ENCODE results near the gene PRIMPOL. TPM values are rescaled to one million over a fixed set of nuclear protein-coding genes. Genes with fewer than 3 reads are reported as not detected.
"Not testable (repeated sequence)": the region's sequence is repeated elsewhere in the genome, so short reads cannot be mapped to it uniquely, and the experiment has no call there.

PRIMPOL gene
- total RNA-seq, 1 experiment from 2014 or later = 20.1 TPM

- DNase-seq (ENCODE audit: low read depth, low spot score) = no peak
- in situ Hi-C loops (cut with HindIII; ENCODE audit: low pct_unique_long_range_greater_than_20kb, low sequenced_read_pairs) = no loop called here
Measured at GRCh38 chr4:184655889-184656869, 6.6 kb downstream of the PRIMPOL start.

GRCh38 chr4:184657144-184657543 is 7.6 kb downstream of the PRIMPOL start:
- no peak for DNase-seq (ENCODE audit: low read depth, low spot score)
- in situ Hi-C loops (cut with HindIII; ENCODE audit: low pct_unique_long_range_greater_than_20kb, low sequenced_read_pairs) = no loop called here

GRCh38 chr4:184657820-184658219 is 8.3 kb downstream of the PRIMPOL start:
- in situ Hi-C loops (cut with HindIII; ENCODE audit: low pct_unique_long_range_greater_than_20kb, low sequenced_read_pairs); DNase-seq (ENCODE audit: low read depth, low spot score): not testable (repeated sequence)

DNA sequence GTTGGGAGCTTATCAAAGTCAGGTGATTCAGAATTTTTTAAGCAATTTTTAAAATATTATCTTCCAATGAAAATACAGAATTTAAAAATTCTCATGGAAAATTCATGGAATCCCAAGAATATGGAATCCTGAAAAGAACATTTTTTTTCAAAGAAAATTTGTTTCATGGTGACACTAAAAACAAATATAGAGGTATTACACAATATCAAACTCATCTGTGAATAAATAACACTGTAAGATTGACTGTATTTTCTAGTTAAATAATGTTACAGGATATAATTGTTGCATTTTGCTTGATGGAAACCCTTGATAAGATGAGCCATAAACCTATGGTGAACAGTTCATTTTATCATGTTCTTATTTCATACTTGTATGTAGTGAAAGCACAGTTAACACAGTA is 11.4 kb downstream of the PRIMPOL start:
- no peak for DNase-seq (ENCODE audit: low read depth, low spot score)
- in situ Hi-C loops (cut with HindIII; ENCODE audit: low pct_unique_long_range_greater_than_20kb, low sequenced_read_pairs) = no loop called here

DNA sequence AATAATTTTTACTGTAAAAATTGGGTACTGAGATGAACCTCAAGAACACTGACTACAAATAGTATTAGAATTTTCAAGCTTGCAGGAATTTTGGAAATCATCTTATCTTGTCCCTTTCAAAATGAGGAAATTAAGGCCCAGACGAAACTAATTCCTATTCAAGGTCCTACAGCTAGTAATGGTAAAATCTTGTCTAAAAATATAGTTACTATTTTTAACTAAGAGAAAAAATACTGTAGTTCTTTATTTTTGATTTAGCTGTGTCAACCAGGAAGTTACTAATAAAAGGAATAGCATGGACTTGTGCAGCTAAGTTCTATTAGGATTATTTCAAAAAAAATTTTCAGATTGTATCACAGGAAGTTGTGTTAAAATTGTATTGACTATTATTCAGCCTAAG is 12.7 kb downstream of the PRIMPOL start:
- DNase-seq (ENCODE audit: low read depth, low spot score) = no peak
- in situ Hi-C loops (cut with HindIII; ENCODE audit: low pct_unique_long_range_greater_than_20kb, low sequenced_read_pairs) = no loop called here

DNA sequence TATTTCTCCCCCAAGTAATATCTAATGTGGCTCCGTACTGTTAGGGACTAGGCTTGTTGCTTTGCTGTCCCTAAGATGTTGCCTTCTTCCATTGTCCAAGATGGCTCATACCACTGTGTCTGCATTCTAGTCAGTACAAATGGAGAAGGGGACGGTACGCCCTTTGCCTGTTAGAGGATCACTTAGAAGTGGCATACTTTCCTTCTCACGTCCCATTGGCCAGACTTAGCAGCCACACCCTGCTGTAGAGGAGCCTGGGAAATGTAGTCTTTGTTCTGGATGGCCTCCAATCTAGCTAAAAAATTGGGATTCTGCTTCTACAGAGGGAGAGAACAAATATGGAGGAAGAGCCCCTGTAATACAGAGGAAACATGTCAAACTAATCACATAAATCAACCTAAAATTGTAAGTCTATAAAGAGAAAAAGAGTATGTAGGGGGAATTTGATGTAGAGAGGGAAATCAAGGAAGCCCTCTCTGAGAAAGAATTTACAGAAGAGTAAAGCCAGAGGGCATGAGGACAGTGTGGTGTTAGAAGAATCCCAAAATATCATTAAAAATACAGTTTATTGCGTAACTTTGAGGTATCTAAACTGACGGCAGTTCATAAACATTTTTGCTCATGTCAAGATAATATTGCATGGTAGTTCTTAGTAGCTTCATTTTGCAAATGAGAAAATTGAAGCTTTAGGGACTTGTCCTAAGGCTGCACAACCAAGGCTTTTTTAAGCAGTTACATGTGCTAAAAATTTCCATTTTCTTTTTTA is 15.1 kb downstream of the PRIMPOL start:
- in situ Hi-C loops (cut with HindIII; ENCODE audit: low pct_unique_long_range_greater_than_20kb, low sequenced_read_pairs) = no loop called here
- DNase-seq (ENCODE audit: low read depth, low spot score) = peak; percentile 81

DNA sequence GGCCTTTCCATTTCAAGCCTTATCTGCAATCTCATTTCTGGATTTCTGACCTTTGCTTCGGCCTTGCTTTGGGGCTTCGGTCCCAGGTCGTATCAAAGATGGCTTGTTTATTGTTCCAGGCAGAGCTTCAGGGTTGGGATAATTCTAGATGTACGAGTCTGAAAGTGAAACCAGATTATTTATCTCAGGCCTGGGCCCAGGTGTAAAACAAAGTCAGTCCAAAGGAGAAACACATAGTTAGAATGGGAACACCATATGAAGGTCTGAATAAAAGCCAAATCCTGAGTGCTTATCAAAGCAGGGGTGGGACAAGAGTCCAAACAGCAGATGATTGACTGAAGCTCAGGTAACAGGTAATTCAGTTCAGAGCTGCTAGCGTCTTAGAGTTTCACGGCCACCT is 17.1 kb downstream of the PRIMPOL start:
- DNase-seq (ENCODE audit: low read depth, low spot score) = no peak
- in situ Hi-C loops (cut with HindIII; ENCODE audit: low pct_unique_long_range_greater_than_20kb, low sequenced_read_pairs) = no loop called here

DNA sequence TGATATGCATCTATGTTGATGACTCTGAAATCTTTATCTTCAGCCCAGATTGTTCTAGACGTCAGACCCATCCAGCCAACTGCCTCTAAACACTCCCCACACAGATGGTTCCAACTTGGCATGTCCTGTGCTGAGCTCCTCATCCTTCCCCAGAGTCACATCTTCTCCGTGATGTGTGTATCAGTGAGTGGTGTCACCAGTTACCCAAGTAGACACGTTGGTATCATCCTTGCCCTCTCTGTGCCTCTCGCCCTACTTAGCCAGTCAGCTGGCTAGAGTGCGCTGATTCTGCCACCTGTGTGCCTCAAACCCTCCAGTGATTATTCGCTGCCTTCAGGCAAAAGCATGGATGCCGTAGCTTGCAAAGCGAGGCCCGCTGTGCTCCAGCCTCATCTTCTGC is 18.6 kb downstream of the PRIMPOL start:
- in situ Hi-C loops (cut with HindIII; ENCODE audit: low pct_unique_long_range_greater_than_20kb, low sequenced_read_pairs) = no loop called here
- DNase-seq (ENCODE audit: low read depth, low spot score) = no peak

DNA sequence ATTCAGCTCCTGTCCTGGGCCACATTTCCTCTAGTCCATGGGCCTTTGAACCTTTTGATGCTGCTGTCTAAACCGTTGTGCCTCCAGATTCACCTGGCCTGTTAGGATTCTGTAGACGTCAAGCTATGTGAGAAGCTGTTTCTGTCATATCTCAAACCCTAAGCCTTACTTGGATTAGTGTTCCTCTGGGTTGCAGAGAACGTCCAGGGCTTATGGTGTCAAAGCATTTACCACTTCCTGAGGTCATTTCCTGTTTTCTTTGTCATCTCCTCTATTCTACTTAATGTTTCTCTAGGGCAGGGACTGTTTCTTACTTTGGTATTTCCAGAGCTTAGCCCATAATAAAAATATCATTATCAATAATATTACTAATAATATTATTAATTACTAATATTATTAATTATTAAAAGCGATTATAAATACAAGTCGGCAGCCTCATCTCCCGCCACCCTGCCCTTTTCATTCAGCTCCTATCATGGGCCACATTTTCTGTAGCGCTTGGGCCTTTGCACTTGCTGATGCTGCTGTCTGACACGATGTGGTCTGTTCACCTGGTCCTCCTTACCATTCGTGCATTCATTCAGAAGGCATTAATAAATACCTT is 19.1 kb downstream of the PRIMPOL start:
- no peak for DNase-seq (ENCODE audit: low read depth, low spot score)
- in situ Hi-C loops (cut with HindIII; ENCODE audit: low pct_unique_long_range_greater_than_20kb, low sequenced_read_pairs) = no loop called here

DNA sequence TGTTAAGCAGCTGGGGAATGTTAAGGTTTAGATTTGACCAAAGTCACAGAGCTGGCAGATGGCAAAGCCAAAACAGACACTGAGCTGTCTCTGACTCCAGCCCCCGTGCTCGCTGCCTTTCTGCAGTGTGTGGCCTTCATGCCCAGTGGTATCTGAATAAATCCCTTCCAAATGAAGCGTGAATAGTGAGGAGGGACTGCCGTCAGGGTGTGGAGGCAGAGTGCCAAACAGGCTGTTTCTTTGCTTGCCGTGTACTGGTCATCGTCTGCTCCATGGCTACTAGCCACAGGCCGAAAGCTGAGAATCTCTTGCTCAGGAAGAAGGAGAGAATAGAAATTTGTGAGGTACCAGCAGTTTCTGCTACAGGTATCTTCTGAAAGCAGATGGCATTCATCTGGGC is 19.7 kb downstream of the PRIMPOL start:
- no peak for DNase-seq (ENCODE audit: low read depth, low spot score)
- in situ Hi-C loops (cut with HindIII; ENCODE audit: low pct_unique_long_range_greater_than_20kb, low sequenced_read_pairs) = no loop called here

DNA sequence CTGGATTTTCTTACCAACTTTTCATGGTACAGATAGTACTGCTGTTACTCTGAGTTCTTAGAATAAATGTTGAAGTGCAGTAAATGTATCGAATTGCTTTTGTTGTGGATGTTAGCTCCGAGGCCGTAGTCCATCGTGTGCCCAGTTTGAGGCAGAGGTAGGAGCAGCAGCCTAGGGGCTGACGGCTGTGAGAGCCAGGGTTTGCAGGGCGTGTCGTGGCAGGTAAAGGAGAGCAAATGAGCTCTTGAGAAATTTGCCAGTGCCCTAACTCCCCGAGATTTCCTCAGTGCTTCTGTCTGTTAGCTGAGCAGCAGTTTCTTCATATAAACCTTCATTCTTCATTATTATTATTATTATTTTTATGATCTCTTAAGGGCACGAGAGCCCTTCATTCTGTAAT is 21.6 kb downstream of the PRIMPOL start:
- in situ Hi-C loops (cut with HindIII; ENCODE audit: low pct_unique_long_range_greater_than_20kb, low sequenced_read_pairs) = no loop called here
- no peak for DNase-seq (ENCODE audit: low read depth, low spot score)

GRCh38 chr4:184672741-184673140 is 23.2 kb downstream of the PRIMPOL start:
- DNase-seq (ENCODE audit: low read depth, low spot score) = no peak
- in situ Hi-C loops (cut with HindIII; ENCODE audit: low pct_unique_long_range_greater_than_20kb, low sequenced_read_pairs) = no loop called here

- in situ Hi-C loops (cut with HindIII; ENCODE audit: low pct_unique_long_range_greater_than_20kb, low sequenced_read_pairs) = no loop called here
- DNase-seq (ENCODE audit: low read depth, low spot score) = no peak
Measured at GRCh38 chr4:184674011-184674410, 24.5 kb downstream of the PRIMPOL start.

- in situ Hi-C loops (cut with HindIII; ENCODE audit: low pct_unique_long_range_greater_than_20kb, low sequenced_read_pairs) = no loop called here
- DNase-seq (ENCODE audit: low read depth, low spot score) = no peak
Measured at GRCh38 chr4:184675018-184675417, 25.5 kb downstream of the PRIMPOL start.

DNA sequence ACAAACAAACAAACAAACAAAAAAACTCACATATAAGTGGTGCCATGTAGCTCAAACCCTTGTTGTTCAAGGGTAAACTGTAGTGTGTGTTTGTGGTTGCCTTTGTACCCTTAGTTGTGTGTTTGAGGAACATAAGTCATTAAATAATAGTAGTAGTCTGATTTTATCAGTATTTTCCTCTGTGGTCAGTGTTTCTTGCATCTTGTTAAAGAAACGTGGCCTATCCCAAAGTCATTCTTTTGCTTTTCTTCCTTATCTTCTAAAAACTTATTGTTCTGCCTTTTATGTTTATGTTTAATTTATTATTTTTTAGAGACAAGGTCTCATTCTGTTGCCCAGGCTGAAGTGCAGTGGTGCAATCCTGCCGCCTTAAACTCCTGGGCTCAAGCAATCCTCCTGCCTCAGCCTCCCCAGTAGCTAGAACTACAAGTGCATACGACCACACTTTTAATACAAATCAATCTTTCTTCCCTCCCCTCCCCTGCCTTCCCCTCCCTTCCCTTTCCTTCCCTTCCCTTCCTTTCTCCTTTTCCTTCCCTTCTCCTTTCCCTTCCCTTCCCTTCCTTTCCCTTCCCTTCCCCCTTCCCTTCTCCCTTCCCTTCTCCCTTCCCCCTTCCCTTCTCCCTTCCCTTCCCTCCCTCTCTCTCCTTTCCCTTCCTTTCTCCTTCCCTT is 26.4 kb downstream of the PRIMPOL start:
- in situ Hi-C loops (cut with HindIII; ENCODE audit: low pct_unique_long_range_greater_than_20kb, low sequenced_read_pairs) = no loop called here
- DNase-seq (ENCODE audit: low read depth, low spot score) = no peak

DNA sequence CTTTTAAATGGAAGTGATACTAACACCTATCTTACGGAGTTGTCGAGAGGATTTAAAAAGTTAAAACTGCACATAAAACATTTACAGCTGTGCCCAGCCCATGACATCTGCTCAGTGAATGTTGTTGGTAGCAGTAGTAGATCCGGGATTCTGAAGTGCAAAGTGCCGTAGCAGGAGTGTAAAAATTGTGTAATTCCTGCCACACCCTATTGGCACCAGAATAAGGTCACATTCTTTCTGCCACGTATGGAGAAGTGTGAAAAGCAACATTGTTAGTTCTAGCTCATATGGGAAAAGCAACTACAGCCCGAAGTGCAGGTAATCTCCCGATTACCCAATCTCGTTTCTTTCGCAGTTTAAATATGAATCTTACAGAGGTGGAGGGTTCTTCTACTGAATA is 31.2 kb downstream of the PRIMPOL start:
- in situ Hi-C loops (cut with HindIII; ENCODE audit: low pct_unique_long_range_greater_than_20kb, low sequenced_read_pairs) = no loop called here

GRCh38 chr4:184681916-184682315 is 32.4 kb downstream of the PRIMPOL start:
- DNase-seq (ENCODE audit: low read depth, low spot score) = no peak
- in situ Hi-C loops (cut with HindIII; ENCODE audit: low pct_unique_long_range_greater_than_20kb, low sequenced_read_pairs) = no loop called here

More for the DNA sequence above, 31.2 kb downstream of the PRIMPOL start:
- DNase-seq (ENCODE audit: low read depth, low spot score) = no peak
